GM18858 (cell line): Measurements from ENCODE around the gene OST4.

Source experiments
- ATAC-seq: cut with Tn5 transposase; IDR thresholded peaks from one replicate; pipeline ENCODE4 v1.9.1; 2021; ENCODE audit not compliant: unreplicated experiment

OST4 gene

DNA sequence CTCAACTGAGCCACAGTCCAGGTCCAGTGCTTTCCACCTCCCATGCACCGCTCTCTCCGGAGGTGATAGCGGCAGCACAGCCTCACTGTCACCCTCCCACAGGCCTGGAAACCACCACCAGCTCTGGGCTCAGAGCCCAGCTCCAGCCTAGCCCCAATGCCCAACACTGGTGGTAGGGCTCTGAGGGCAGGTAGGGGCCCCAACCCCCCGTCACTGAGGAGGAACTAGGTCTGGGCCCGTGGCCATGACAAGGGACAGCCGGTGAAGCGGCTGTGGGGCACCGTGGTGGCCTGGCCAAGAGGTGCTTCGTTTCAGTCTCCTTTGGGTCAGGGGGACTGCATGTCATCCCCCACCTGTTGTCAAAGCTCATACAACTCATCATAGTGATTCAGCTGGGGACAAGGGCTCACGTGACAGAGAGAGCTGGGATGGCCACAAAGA, 44.2 kb downstream of the OST4 start:
- ATAC-seq: no peak

DNA sequence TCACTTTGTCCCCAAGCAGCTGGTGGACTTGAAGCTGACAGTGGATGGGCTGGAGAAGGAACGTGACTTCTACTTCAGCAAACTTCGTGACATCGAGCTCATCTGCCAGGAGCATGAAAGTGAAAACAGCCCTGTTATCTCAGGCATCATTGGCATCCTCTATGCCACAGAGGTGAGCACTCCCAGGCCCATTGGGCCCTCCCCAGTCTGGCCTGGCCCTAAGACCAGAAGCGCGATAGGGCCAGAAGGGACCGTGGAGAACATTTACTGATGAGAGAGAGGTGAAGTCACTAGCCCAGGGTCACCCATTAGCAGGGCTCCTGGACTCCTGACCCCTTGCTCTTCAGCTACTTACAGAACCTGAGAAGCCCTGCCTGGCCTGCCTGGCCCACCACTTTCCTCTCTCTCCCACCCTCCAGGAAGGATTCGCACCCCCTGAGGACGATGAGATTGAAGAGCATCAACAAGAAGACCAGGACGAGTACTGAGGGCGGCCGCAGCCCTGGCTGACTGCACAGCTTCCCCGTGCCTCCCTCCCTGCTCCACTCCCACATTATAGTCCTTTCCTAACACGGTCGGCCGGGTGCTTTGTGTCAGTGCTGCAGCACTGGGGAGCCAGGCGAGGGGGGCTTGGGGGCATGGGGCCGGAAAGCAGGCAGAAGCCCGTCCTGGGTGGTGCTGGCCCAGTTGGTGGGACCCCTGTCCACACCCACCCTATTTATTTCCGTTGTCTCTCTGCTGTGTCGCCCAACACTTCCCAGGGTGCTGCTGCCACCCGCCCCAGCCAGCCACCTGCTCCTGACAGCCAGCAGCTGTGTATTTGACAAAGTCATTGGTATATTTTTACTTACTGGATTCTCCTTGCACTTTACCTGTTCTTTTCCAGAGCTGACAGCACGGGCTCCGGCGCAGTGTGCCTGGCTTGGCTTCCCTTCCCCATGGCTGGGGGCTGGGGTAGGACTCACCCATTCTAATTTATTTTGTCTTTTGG, 45.3 kb downstream of the OST4 start:
- ATAC-seq: no peak

DNA sequence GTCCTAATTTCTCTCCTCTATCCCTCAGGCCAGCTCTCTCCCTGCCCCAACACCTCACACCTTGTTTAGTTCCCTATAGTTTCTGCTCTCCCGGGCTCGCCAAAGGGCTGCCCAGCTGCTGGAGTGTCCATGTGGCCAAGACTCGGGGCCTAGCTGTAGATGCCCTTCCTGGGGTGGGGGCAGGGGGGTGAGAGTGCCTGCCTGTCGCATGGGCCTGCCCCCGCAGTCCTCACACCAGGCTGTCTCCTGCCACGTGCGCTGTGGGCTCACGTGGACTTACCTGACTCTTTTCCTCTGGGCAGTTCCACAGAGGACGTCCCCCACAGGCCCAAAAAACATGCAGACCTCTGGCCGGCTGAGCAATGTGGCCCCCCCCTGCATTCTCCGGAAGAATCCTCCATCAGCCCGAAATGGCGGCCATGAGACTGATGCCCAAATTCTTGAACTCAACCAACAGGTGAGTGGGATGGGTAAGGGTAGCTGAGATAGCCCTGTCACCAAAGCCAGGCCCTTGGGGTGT, 46.1 kb downstream of the OST4 start:
- no peak for ATAC-seq

DNA sequence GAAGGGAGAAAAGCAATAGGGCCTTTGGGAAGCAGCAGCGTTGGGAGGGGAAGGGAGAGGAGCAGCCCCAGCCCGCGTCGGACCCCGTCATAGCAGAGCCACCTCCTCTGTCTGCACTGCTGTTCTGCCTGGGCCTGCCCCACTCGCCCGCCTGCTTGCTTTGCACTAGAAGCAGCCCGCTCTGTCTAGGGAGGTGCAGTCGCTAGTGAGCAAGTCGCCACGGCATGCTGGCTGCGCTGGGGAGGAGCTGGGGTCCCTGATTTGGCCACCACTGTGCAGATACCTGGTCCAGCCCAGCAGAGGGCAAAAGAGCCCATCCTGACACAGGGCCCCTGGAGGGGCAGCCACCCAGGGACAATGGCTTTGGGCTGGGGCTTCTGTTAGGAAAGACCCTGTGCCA, 46.6 kb downstream of the OST4 start:
- ATAC-seq: no peak

DNA sequence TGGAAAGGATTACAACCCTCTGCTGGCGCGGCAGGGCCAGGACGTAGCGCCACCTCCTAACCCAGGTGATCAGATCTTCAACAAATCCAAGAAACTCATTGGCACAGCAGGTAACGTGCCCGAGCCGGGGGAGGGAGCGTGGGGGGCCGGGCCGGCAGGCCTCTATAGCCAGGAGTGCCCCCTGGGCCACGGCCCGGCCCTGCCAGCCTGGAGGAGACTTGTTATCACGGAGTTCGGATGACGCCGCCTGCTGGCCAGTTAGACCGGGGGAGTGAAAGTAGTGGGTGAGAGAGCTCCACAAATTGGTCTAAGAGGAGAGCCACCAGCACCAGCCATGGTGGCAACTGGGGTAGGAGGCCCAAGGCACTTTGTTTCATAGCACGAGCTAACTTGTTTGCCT, 47.3 kb downstream of the OST4 start:
- no peak for ATAC-seq

DNA sequence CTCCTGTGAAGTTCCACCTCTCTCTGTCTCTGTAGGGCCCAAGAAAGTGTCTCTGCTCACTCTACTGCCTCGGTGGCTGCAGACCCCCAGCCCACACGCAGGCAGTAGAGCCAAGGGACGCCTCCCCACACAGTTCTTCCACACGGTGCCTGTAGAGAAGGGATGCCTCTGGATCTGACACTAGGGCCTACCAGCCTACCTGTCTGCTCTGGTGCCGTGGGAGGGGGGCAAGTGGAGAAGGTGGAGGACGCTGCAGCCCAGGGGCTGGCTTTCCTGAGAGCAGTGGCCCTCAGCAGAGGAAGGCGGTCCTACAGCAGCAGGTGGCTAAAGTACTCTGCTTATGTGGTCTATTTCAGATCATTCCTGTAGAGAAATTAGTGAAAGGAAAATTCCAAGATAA, 47.7 kb downstream of the OST4 start:
- ATAC-seq: no peak

DNA sequence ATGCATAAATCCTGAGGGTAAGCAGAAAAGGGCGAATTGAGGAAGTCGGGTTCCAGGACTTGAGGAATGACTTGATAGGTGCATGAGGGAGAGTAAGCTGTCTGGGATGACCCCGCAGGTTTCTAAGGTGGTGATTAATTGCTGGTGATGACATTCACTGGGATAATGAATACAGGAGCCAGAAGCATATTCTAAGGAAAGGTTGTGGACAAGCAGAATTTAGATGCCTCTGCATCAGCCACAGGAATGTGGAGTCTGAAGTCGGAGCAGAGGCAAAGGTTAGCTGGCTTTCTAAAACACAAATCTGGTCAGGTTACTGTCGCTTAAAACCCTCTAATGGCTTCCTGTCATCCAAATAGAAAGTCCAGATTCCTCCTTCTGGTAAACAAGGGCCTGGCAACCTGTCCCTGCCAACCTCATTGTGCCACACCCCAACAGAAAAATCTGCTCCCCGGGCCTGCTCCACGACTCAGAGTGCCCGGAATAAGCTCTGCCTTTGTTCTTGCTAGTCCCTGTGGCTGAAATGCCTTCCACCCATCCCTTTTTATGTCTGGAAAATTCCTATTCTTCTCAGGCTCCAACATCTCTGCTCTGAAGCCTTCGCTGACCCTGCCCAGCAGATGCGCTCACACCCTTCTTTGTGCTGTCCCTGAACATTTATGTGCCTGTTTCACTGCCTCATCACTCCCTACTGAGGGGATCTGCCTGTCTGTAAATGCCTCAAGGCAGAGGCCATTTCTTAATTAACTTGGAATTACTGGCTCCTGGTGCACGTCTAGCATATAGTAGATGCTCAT, 50.0 kb downstream of the OST4 start:
- ATAC-seq: no peak
